GM18858 (cell line): Measurements from ENCODE around the gene TMEM250.
"Not testable (repeated sequence)": the region's sequence is repeated elsewhere in the genome, so short reads cannot be mapped to it uniquely, and the experiment has no call there.

Source experiments
- ATAC-seq: cut with Tn5 transposase; IDR thresholded peaks from one replicate; pipeline ENCODE4 v1.9.1; 2021; ENCODE audit not compliant: unreplicated experiment

TMEM250 gene

GRCh38 chr9:136118320-136119060 lies at the start of gene TMEM250:
TMEM250 (minus strand) TSS chr9:136118875; CDS start chr9:136116900, 1,975 bp downstream.
- ATAC-seq = peak; percentile 57

GRCh38 chr9:136163248-136163850 lies 44.7 kb upstream of the TMEM250 start:
- ATAC-seq = no peak

GRCh38 chr9:136160995-136161610 lies 42.4 kb upstream of the TMEM250 start:
- no peak for ATAC-seq

GRCh38 chr9:136160381-136160841 lies 41.7 kb upstream of the TMEM250 start:
- no peak for ATAC-seq

- no peak for ATAC-seq
Measured at GRCh38 chr9:136159851-136160250, 41.2 kb upstream of the TMEM250 start.

- no peak for ATAC-seq
Measured at GRCh38 chr9:136157477-136158265, 39.0 kb upstream of the TMEM250 start.

- ATAC-seq = no peak
Measured at GRCh38 chr9:136156209-136157120, 37.8 kb upstream of the TMEM250 start.

GRCh38 chr9:136155576-136155975 lies 36.9 kb upstream of the TMEM250 start:
- no peak for ATAC-seq

GRCh38 chr9:136154943-136155342 lies 36.3 kb upstream of the TMEM250 start:
- ATAC-seq = no peak

- ATAC-seq = no peak
Measured at GRCh38 chr9:136153381-136154065, 34.8 kb upstream of the TMEM250 start.

GRCh38 chr9:136152931-136153330 lies 34.3 kb upstream of the TMEM250 start:
- no peak for ATAC-seq

GRCh38 chr9:136152543-136152866 lies 33.8 kb upstream of the TMEM250 start:
- no peak for ATAC-seq

- no peak for ATAC-seq
Measured at GRCh38 chr9:136151848-136152542, 33.3 kb upstream of the TMEM250 start.

GRCh38 chr9:136151214-136151804 lies 32.6 kb upstream of the TMEM250 start:
- no peak for ATAC-seq

- ATAC-seq = not testable (repeated sequence)
Measured at GRCh38 chr9:136150664-136151213, 32.1 kb upstream of the TMEM250 start.

GRCh38 chr9:136149853-136150252 lies 31.2 kb upstream of the TMEM250 start:
- ATAC-seq = no peak

- no peak for ATAC-seq
Measured at GRCh38 chr9:136149337-136149736, 30.7 kb upstream of the TMEM250 start.

GRCh38 chr9:136148766-136149165 lies 30.1 kb upstream of the TMEM250 start:
- ATAC-seq = no peak
